Stimulated activated CD8-positive, alpha-beta memory T cell treated with anti-CD3 and anti-CD28 coated beads, Interleukin-15, amount 100 ng/mL, for 4 hours (primary cell): ENCODE measurements around the gene SEC14L5.

Experiments
- DNase-seq, 2 donors: peaks; one replicate each; pipeline ENCODE4 v3.0.0-alpha.2; 2020; ENCODE audit warnings: low read depth in 2 of 2

The SEC14L5 gene

DNA sequence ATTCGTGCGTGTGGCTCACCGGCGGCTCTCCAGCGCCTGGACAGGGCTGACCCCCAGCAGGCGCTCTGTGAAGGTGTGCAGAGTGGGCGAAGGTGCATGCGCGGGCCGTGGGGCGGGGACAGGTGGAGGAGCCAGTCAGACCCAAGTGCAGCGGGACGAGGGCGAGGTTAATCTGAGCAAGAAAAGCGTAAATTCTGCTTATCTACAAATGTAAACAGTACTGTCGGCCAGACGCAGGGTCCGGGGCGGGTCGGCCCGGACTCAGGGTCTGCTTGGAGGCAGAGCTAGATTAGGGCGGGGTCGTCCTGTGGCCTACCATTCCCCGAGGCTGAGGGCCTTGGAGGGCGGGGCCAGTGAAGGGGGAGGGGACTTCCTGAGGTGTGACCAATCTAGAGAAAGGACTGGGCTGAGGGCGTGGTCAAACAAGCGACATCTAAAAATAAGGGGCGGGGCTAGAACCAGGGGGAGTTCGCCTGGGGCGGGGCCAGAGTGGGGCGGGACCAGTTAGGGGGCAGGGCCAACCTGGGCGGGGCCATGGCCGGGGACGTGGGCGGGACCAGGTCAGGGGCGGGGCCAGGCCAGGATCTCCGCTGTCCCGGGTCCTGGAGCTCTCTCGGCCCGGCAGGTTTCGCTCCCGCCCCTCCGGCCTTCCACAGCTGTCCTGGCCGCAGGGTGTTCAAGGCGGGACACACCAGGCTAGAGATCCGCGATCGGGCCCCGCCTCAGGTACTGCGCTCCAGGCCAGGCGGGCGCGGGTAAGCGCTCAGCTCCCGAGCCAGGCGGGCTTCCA is at the start of gene SEC14L5:
Gene SEC14L5 (plus strand): TSS at position 611 of the 790 bp plus-strand sequence. CDS start 994 bp downstream, outside the sequence.
- peak; percentile 53 to 72 for DNase-seq

DNA sequence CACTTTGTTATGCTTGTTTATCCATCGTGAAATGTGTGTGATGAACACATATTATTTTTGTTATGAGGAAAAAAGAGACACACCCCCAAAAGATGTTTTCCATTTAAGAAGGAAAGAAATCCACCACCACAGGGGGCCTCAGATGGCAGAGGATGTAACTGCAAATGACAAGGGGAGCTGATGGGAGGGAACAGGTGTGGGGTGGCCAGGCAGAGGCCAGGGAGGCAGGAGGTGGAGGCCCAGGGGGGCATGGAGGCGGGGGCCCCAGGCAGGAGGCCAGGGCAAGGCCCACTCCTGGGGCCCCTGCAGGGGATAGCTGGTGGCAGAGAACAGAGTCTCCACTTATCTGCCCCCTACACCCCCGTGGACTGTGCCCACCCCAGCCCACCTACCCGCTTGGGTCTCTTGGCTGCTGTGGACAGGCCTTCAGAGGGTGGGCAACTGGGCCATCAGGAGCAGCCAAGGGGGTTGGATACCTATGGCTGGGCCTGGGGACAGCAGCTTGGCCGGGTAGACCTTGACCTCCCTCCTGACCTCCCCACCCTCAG is 49.2 kb upstream of the SEC14L5 start:
- no peak for DNase-seq

DNA sequence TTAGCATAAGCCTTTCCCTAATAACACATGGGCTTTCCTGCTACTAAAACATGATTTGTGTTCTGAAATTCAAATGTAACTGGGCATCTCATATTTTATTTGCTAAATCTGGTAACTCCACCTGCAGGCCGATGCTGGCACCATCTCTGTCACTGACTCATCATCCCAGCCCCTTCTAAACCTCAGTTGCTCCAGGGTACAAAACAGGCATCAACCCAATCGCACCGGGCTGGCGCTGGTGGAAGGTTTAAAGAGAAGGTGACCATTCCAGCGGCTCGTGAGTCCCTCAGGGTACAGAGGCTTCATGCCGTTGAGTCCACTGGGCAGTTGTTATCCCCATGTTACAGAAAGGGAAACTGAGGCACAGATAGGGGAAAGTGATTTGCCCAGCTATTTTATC is 48.3 kb upstream of the SEC14L5 start:
- DNase-seq, result no peak

DNA sequence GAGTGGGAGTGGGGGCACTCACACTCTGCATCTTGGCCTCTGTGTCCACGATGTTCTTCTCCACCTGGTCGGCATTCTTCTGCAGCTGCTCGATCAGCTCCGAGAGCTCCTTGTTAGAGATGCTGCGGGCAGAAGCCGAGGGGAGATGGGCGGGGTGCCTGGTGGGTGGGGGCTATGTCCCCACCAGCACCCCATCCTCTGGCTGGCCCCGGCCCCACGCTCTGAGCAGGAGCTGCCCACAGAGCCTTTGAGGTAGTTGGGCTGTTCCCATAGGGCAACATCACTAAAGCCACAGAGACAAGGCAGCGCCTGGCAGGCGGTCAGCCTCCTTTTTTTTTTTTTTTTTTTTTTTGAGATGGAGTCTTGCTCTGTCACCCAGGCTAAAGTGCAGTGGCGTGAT is 47.3 kb upstream of the SEC14L5 start:
- DNase-seq, result no peak

DNA sequence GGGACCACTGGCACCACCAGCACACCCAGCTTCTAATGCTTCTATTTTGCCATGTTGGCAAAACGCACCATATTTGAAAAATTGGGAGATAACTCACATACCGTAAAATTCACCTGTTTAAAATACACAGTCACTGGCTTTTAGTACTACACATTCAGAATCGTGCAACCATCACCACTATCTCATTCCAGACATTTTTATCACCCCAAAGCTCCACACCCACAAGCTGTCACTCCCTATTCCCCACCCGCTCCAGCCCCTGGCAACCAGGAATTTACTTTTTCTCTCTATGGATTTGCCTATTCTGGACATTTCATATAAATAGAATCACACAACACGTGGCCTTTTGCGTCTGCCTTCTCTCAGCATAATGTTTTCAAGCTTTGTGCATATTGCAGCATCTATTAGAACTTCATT is 46.2 kb upstream of the SEC14L5 start:
- no peak for DNase-seq

- no peak for DNase-seq
Observed at GRCh38 chr16:4913130-4913773, 44.9 kb upstream of the SEC14L5 start.

GRCh38 chr16:4913774-4914525 is 44.2 kb upstream of the SEC14L5 start:
- no peak for DNase-seq

- no peak for DNase-seq
Observed at GRCh38 chr16:4914528-4915225, 43.5 kb upstream of the SEC14L5 start.

- DNase-seq, result no peak
Observed at GRCh38 chr16:4915226-4915761, 42.8 kb upstream of the SEC14L5 start.

DNA sequence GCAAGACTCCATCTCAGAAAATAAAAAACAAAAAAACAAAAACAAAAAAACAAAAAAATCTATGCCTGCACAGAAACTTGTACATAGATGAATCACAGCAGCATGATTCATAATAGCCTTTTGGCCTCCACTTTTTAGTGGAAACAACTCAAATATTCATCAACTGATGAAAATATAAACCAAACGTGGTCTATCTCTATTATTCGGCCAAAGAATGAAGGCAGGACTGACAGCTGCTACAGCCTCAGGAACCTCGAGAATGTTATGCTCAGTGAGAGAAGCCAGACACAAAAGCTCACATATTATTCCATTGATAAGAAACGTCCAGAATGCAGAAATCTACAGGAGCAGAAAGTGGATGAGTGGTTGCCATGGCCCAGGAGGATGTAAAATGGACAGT is 41.0 kb upstream of the SEC14L5 start:
- DNase-seq, result no peak

GRCh38 chr16:4918781-4919251 is 39.3 kb upstream of the SEC14L5 start:
- no peak for DNase-seq

GRCh38 chr16:4920826-4921225 is 37.3 kb upstream of the SEC14L5 start:
- no peak for DNase-seq

- no peak for DNase-seq
Observed at GRCh38 chr16:4922721-4923342, 35.3 kb upstream of the SEC14L5 start.

GRCh38 chr16:4923853-4924252 is 34.3 kb upstream of the SEC14L5 start:
- DNase-seq, result no peak

DNA sequence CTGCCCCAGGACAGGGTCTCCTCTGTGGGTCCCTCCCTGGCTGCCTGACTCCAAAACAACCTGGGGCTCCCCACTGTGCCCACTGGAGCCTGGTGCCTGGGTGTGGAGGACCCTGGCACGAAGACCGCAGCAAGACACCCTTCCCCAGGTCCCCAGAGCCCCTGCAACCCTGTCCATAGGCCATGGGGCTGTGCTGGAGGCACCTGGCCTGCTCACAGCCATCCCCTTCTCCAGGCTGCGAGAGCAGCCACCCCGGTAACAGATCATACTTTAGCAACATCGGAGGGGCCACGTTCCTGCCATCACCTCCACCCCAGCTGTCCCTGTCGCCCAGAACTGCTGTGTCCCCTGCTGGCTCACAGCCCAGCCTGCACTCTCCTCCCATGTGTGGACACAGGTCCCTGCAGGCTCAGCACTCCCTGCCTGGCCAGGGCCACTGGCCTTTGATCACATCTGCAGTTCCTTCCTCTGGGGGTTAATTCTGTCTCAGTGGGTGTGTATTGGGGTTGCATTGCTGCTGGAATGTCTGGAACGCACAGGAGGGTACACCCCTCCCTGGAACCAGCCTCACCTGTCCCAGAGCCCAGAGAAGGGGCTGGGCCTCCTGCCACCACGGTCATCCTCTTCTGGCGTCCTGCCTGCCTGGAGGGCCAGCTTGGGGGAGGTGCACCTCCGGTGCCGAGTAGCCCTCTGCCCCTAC is 33.4 kb upstream of the SEC14L5 start:
- no peak for DNase-seq

GRCh38 chr16:4925293-4925607 is 32.9 kb upstream of the SEC14L5 start:
- DNase-seq, result no peak

DNA sequence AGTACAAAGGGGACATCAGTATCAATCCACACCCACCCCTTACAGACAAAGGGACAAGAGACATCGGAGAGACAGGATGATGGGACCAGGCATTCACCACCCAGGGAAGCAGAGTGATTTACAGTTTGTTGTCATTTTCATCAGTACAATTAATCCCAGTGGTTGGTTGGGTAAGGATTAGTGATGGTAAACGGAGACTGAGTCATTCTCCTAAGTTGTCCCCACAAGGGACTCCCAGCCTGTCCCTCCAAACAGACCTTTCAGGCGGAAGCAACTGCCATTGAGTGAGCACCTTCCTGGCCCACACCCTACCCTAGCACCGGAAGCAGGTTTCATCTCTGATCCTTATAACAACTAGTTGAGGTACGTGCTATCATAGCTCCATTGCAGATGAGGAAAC is 32.3 kb upstream of the SEC14L5 start:
- no peak for DNase-seq

GRCh38 chr16:4926928-4927327 is 31.2 kb upstream of the SEC14L5 start:
- DNase-seq, result no peak

DNA sequence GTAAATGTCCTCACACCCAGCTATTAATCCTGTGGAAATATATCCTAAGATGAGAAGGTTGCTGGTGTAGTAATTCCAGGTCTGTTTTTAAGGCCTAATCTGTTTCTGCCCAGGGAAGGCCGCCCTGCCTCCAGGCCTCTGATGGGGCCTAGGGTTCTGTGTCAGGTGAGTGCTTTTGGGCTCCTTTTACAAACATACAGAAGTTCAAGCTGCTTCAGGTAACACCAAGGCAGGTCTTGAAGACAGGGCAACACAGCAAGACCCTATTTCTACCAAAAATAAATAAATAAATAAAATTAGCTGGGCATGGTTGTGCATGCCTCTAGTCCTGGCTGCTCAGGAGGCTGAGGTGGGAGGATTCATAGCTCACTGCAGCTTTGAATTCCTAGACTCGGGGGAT is 30.5 kb upstream of the SEC14L5 start:
- DNase-seq, result no peak

DNA sequence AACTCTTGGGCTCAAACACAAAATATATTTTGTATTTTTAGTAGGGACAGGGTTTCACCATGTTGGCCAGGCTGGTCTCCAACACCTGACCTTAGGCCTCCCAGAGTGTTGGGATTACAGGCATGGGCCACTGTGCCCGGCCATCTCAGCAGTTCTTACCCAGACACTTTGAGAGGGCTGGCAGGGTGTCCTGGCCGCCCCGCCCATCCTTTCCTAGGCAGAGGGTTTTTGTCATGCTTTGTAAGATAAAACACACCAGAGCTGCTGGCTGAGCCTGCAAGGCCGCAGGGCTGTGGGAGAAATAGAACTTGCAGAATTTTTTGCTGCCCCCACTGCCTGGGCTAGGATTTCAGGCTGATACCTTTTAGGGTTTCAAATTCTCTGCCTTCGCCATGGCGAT is 29.9 kb upstream of the SEC14L5 start:
- no peak for DNase-seq
